Esophagus squamous epithelium (tissue), 4 donors: ENCODE measurements around the gene CYLD.

Source experiments
- POLR2A ChIP-seq, 4 donors: fragments of 450-650 bp; IDR thresholded peaks; one replicate each; pipeline ENCODE4 v1.6.1; 2017; ENCODE audit warnings: antibody characterized with exemption in 4 of 4, mild to moderate bottlenecking in 4 of 4, moderate library complexity in 3 of 4
- TF ChIP-seq, protein P1 (sequence below), 6 experiments: fragments of 450-650 bp in 4 of 6; fragments of 200-600 bp in 2 of 6; sonication (generic) in 2 of 6; IDR thresholded peaks; one replicate each; pipeline ENCODE4 v1.5.1; 2016 to 2019; ENCODE audit warnings: antibody characterized with exemption in 6 of 6, mild to moderate bottlenecking in 4 of 6, moderate library complexity in 4 of 6

- TF ChIP-seq, protein P1, sequence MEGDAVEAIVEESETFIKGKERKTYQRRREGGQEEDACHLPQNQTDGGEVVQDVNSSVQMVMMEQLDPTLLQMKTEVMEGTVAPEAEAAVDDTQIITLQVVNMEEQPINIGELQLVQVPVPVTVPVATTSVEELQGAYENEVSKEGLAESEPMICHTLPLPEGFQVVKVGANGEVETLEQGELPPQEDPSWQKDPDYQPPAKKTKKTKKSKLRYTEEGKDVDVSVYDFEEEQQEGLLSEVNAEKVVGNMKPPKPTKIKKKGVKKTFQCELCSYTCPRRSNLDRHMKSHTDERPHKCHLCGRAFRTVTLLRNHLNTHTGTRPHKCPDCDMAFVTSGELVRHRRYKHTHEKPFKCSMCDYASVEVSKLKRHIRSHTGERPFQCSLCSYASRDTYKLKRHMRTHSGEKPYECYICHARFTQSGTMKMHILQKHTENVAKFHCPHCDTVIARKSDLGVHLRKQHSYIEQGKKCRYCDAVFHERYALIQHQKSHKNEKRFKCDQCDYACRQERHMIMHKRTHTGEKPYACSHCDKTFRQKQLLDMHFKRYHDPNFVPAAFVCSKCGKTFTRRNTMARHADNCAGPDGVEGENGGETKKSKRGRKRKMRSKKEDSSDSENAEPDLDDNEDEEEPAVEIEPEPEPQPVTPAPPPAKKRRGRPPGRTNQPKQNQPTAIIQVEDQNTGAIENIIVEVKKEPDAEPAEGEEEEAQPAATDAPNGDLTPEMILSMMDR (IDR thresholded peaks at IDR 0.05), result no peak
- TF ChIP-seq POLR2A (IDR thresholded peaks at IDR 0.05), result no peak
These were observed 34.2 kb downstream of the CYLD start for GRCh38 chr16:50776037-50776436.
